ENCODE measurements around the gene ACTN4. TPM values are rescaled to one million over a fixed set of nuclear protein-coding genes. Genes with fewer than 3 reads are reported as not detected.

ACTN4 gene
- total RNA-seq, 1 donor from 2014 or later: 42.3 TPM

DNA sequence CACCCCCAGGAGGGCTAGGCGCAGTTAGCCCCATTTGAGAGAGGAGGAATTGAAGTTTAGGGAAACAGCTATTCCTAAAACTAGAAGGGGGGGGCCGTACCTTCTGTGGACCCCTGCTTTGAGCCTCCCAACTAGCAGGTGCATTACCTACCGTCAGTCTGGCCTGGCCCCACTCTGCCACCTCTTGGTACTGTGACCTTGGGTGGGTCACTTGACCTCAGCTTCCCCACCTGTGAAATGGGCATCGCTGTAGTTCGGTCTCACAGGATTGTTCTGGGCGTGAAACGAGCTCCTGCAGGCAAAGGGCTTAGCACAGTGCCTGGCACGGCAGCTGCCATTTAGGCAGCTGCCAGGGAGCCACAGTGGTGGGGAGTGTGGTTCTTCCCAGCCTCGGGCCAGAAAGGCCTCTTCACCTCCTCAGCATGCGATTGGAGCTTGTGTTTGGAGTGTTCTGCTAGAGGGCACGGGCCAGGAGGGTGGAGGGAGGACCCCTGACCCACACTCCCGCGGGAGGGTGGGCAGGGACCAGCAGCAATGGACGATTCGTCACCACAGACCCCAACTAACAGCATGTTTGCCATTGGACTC, 64.8 kb downstream of the ACTN4 start:
- peak overlapping the region; percentile 57 to 91 (median 65) for H3K9ac ChIP-seq (ENCODE audit: low read depth in 1 of 3, low read length in 3 of 3)

DNA sequence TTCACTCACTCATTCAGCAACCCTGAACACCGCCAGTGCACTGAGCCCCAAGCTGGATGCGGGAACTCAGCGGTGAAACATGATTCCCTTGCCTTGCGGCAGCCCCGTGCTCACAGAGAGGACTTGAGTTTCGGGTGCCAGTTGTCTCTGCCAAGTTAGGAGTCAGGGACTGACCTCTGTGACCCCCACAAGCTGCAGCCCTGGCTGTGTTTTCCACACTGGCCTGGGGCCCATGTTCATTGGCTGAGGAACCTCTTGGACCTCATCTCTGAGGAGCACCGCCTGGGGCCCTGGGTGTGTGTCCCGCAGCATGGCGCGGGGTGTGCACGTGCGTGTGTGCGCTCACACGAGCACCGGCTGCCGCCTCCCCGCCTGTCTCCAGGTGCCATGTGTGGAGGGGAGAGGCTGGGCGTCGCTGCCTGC, 65.8 kb downstream of the ACTN4 start:
- Histone ChIP-seq H3K9ac (ENCODE audit: low read depth in 1 of 3, low read length in 3 of 3) (peak overlapping the region; percentile 57 to 91 (median 65)), H3K4me1 (ENCODE audit: control insufficient read depth in 3 of 3, insufficient read depth in 3 of 3, low read length in 3 of 3) (peaks cover 72 to 78% (median 76%) of the 10 kb centered on the region in 3 donors), H3K9me3 (ENCODE audit: control insufficient read depth in 3 of 3, low read length in 3 of 3) (no peaks in the 10 kb centered on the region), H3K36me3 (ENCODE audit: control insufficient read depth in 3 of 3, insufficient read depth in 3 of 3, low read length in 3 of 3) (peaks cover 55 to 73% (median 62%) of the 10 kb centered on the region in 3 donors), H3K4me3 (ENCODE audit: low read length in 3 of 3) (peak overlapping the region in 2 of 3 donors; percentile 7 to 54), H3K27ac (ENCODE audit: low read depth, low read length) (peak overlapping the region; percentile 85), H3K27me3 (ENCODE audit: control insufficient read depth in 3 of 3, insufficient read depth in 3 of 3, low read length in 3 of 3) (no peaks in the 10 kb centered on the region)

More for the DNA sequence above, 64.8 kb downstream of the ACTN4 start:
- H3K27me3 ChIP-seq (ENCODE audit: control insufficient read depth in 3 of 3, insufficient read depth in 3 of 3, low read length in 3 of 3): no peaks in the 10 kb centered on the region
- H3K27ac ChIP-seq (ENCODE audit: low read depth, low read length): peak overlapping the region; percentile 85
- no peaks in the 10 kb centered on the region for H3K9me3 ChIP-seq (ENCODE audit: control insufficient read depth in 3 of 3, low read length in 3 of 3)
- H3K4me3 ChIP-seq (ENCODE audit: low read length in 3 of 3): peak overlapping the region in 1 of 3 donors; percentile 13
- H3K36me3 ChIP-seq (ENCODE audit: control insufficient read depth in 3 of 3, insufficient read depth in 3 of 3, low read length in 3 of 3): peaks cover 55 to 74% (median 63%) of the 10 kb centered on the region in 3 donors
- peaks cover 80 to 84% (median 81%) of the 10 kb centered on the region in 3 donors for H3K4me1 ChIP-seq (ENCODE audit: control insufficient read depth in 3 of 3, insufficient read depth in 3 of 3, low read length in 3 of 3)

DNA sequence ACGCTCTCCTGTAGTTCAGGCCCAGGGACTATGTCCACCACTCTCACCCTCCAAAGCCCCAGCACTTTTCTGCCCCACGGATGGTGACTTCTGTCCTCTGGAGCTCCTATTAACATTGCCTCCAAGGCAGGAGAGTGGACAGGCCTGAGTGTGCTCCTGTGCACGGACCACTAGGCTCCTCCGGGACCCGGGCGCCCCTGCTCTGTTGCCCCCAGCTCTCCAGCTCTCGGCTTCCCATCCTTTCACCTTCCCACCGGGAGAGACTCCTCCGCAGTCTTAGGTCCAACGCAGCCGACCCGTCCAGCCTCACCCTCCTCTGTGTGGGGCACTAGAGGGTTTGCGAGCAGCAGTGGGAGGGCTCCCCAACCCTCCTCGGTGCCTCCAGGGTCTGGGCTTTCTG, 66.4 kb downstream of the ACTN4 start:
- Histone ChIP-seq H3K9ac (ENCODE audit: low read depth in 1 of 3, low read length in 3 of 3) (peak overlapping the region; percentile 59 to 91 (median 75)), H3K27ac (ENCODE audit: low read depth, low read length) (peak overlapping the region; percentile 85), H3K9me3 (ENCODE audit: control insufficient read depth in 3 of 3, low read length in 3 of 3) (no peaks in the 10 kb centered on the region), H3K4me1 (ENCODE audit: control insufficient read depth in 3 of 3, insufficient read depth in 3 of 3, low read length in 3 of 3) (peaks cover 70 to 78% (median 75%) of the 10 kb centered on the region in 3 donors), H3K27me3 (ENCODE audit: control insufficient read depth in 3 of 3, insufficient read depth in 3 of 3, low read length in 3 of 3) (no peaks in the 10 kb centered on the region), H3K4me3 (ENCODE audit: low read length in 3 of 3) (peak overlapping the region in 1 of 3 donors; percentile 6), H3K36me3 (ENCODE audit: control insufficient read depth in 3 of 3, insufficient read depth in 3 of 3, low read length in 3 of 3) (peaks cover 52 to 72% (median 59%) of the 10 kb centered on the region in 3 donors)

DNA sequence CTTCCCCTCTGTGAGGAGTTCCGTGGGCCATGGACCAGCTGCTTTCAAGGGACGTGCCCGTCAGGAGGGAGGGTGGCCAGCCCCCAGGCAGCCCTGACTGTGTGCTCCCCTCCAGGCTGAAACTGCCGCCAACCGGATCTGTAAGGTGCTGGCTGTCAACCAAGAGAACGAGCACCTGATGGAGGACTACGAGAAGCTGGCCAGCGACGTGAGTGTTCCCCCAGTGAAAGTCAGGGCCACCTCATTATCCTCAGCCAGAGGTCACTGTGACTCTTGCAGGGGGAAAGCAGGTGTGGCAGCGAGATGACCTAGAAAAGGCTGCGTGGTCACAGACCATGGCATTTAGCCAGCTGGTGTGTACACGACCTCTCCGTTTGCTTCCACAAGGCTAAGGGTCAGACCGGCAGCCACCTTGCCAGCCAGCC, 66.9 kb downstream of the ACTN4 start:
- peaks cover 70 to 78% (median 75%) of the 10 kb centered on the region in 3 donors for H3K4me1 ChIP-seq (ENCODE audit: control insufficient read depth in 3 of 3, insufficient read depth in 3 of 3, low read length in 3 of 3)
- H3K36me3 ChIP-seq (ENCODE audit: control insufficient read depth in 3 of 3, insufficient read depth in 3 of 3, low read length in 3 of 3): peaks cover 47 to 69% (median 57%) of the 10 kb centered on the region in 3 donors
- peak overlapping the region; percentile 85 for H3K27ac ChIP-seq (ENCODE audit: low read depth, low read length)
- H3K4me3 ChIP-seq (ENCODE audit: low read length in 3 of 3): peak overlapping the region in 1 of 3 donors; percentile 6
- no peaks in the 10 kb centered on the region for H3K9me3 ChIP-seq (ENCODE audit: control insufficient read depth in 3 of 3, low read length in 3 of 3)
- no peaks in the 10 kb centered on the region for H3K27me3 ChIP-seq (ENCODE audit: control insufficient read depth in 3 of 3, insufficient read depth in 3 of 3, low read length in 3 of 3)
- H3K9ac ChIP-seq (ENCODE audit: low read depth in 1 of 3, low read length in 3 of 3): peak overlapping the region; percentile 59 to 91 (median 75)

DNA sequence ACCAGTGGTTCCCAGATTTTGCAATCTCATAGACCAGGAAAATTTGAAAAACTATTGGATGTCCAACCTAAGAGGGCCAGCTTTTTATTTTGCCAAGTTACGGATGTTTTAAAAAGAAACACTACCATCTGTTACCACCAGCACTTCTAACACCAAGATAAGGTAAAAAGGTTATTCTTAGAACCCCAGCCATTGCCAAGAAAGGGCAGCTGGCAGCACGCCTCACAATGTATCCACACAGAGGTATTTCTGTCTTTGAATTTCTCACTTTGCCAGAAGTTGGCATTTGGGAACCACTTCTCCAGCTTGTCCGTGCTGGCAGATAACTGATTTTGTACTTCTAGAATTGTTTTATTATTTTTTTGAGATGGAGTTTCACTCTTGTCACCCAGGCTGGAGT, 68.1 kb downstream of the ACTN4 start:
- peaks cover 69 to 78% (median 75%) of the 10 kb centered on the region in 3 donors for H3K4me1 ChIP-seq (ENCODE audit: control insufficient read depth in 3 of 3, insufficient read depth in 3 of 3, low read length in 3 of 3)
- no peaks in the 10 kb centered on the region for H3K27me3 ChIP-seq (ENCODE audit: control insufficient read depth in 3 of 3, insufficient read depth in 3 of 3, low read length in 3 of 3)
- no peak overlapping the region for H3K9ac ChIP-seq (ENCODE audit: low read depth in 1 of 3, low read length in 3 of 3)
- H3K36me3 ChIP-seq (ENCODE audit: control insufficient read depth in 3 of 3, insufficient read depth in 3 of 3, low read length in 3 of 3): peaks cover 39 to 67% (median 53%) of the 10 kb centered on the region in 3 donors
- H3K9me3 ChIP-seq (ENCODE audit: control insufficient read depth in 3 of 3, low read length in 3 of 3): no peaks in the 10 kb centered on the region
- H3K27ac ChIP-seq (ENCODE audit: low read depth, low read length): peak overlapping the region; percentile 85
- H3K4me3 ChIP-seq (ENCODE audit: low read length in 3 of 3): no peak overlapping the region

DNA sequence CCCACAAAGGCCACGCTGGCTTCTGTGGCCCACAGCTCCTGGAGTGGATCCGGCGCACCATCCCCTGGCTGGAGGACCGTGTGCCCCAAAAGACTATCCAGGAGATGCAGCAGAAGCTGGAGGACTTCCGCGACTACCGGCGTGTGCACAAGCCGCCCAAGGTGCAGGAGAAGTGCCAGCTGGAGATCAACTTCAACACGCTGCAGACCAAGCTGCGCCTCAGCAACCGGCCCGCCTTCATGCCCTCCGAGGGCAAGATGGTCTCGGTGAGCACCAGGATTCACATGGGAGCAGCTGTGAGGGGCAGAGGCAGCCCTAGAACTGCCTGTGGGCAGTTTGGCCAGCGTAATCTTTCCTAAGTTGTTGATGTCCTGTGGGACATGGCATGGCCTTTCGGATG, 69.6 kb downstream of the ACTN4 start:
- H3K4me1 ChIP-seq (ENCODE audit: control insufficient read depth in 3 of 3, insufficient read depth in 3 of 3, low read length in 3 of 3): peaks cover 67 to 77% (median 75%) of the 10 kb centered on the region in 3 donors
- H3K9me3 ChIP-seq (ENCODE audit: control insufficient read depth in 3 of 3, low read length in 3 of 3): no peaks in the 10 kb centered on the region
- no peak overlapping the region for H3K4me3 ChIP-seq (ENCODE audit: low read length in 3 of 3)
- H3K27me3 ChIP-seq (ENCODE audit: control insufficient read depth in 3 of 3, insufficient read depth in 3 of 3, low read length in 3 of 3): no peaks in the 10 kb centered on the region
- no peak overlapping the region for H3K27ac ChIP-seq (ENCODE audit: low read depth, low read length)
- no peak overlapping the region for H3K9ac ChIP-seq (ENCODE audit: low read depth in 1 of 3, low read length in 3 of 3)
- H3K36me3 ChIP-seq (ENCODE audit: control insufficient read depth in 3 of 3, insufficient read depth in 3 of 3, low read length in 3 of 3): peaks cover 43 to 68% (median 56%) of the 10 kb centered on the region in 3 donors

DNA sequence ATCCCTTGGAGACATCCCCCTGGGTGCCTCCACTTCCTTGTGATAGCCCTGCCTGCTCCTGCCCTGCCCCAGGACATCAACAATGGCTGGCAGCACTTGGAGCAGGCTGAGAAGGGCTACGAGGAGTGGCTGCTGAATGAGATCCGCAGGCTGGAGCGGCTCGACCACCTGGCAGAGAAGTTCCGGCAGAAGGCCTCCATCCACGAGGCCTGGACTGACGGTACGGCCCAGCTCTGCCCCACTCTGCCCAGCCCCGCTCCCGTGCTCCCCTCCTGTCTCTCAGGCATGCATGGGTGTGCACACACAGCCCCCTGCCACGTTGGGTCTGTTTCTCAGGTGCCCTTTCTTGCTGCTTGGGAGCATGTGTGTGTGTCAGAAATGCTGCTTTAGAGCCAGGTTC, 70.4 kb downstream of the ACTN4 start:
- H3K9me3 ChIP-seq (ENCODE audit: control insufficient read depth in 3 of 3, low read length in 3 of 3): no peaks in the 10 kb centered on the region
- H3K4me1 ChIP-seq (ENCODE audit: control insufficient read depth in 3 of 3, insufficient read depth in 3 of 3, low read length in 3 of 3): peaks cover 59 to 76% (median 67%) of the 10 kb centered on the region in 3 donors
- H3K9ac ChIP-seq (ENCODE audit: low read depth in 1 of 3, low read length in 3 of 3): no peak overlapping the region
- H3K27me3 ChIP-seq (ENCODE audit: control insufficient read depth in 3 of 3, insufficient read depth in 3 of 3, low read length in 3 of 3): no peaks in the 10 kb centered on the region
- no peak overlapping the region for H3K27ac ChIP-seq (ENCODE audit: low read depth, low read length)
- H3K36me3 ChIP-seq (ENCODE audit: control insufficient read depth in 3 of 3, insufficient read depth in 3 of 3, low read length in 3 of 3): peaks cover 50 to 70% (median 62%) of the 10 kb centered on the region in 3 donors
- no peak overlapping the region for H3K4me3 ChIP-seq (ENCODE audit: low read length in 3 of 3)

DNA sequence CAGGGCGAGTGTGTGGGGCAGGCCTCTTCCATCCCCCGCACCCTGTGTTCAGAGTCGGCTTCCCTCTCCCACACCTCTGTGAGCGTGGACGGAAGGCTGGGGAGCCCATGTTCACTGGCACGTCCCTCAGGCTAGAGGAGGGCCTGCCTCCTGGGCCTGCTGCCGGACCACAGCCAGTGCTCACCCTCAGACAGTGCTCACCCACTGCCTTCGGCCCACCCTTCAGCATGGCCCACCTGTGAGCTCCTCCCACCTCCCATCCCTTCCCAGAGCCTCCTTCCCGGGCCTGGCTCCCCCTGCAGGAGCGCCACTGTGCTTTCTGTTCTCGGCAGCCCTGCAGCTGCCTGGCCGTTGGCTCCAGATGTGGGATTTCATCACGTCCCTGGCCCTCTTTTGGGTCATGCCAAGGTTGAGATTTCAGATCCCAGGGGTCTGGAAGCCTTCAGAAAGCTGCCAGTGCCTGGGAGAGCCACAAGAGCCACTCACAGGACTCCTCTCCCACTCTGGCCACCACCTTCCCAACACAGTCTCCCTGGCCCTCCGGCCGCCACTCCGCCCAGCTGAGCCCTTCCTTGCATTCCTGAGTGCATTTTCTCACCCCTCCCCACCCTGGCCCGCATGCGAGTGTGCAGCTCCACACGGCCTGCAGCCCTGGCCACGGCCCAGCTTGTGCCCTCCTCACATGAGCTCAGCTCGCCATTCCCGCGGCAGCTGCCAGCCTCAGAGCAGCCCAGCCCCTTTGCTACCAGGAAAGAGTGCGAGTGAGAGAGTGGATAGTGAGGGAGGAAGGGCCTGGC, 71.5 kb downstream of the ACTN4 start:
- Histone ChIP-seq H3K9me3 (ENCODE audit: control insufficient read depth in 3 of 3, low read length in 3 of 3) (no peaks in the 10 kb centered on the region), H3K4me3 (ENCODE audit: low read length in 3 of 3) (no peak overlapping the region), H3K27me3 (ENCODE audit: control insufficient read depth in 3 of 3, insufficient read depth in 3 of 3, low read length in 3 of 3) (no peaks in the 10 kb centered on the region), H3K9ac (ENCODE audit: low read depth in 1 of 3, low read length in 3 of 3) (peak overlapping the region in 2 of 3 donors; percentile 43 to 54), H3K36me3 (ENCODE audit: control insufficient read depth in 3 of 3, insufficient read depth in 3 of 3, low read length in 3 of 3) (peaks cover 61 to 77% (median 73%) of the 10 kb centered on the region in 3 donors), H3K27ac (ENCODE audit: low read depth, low read length) (peak overlapping the region; percentile 60), H3K4me1 (ENCODE audit: control insufficient read depth in 3 of 3, insufficient read depth in 3 of 3, low read length in 3 of 3) (peaks cover 48 to 71% (median 61%) of the 10 kb centered on the region in 3 donors)

DNA sequence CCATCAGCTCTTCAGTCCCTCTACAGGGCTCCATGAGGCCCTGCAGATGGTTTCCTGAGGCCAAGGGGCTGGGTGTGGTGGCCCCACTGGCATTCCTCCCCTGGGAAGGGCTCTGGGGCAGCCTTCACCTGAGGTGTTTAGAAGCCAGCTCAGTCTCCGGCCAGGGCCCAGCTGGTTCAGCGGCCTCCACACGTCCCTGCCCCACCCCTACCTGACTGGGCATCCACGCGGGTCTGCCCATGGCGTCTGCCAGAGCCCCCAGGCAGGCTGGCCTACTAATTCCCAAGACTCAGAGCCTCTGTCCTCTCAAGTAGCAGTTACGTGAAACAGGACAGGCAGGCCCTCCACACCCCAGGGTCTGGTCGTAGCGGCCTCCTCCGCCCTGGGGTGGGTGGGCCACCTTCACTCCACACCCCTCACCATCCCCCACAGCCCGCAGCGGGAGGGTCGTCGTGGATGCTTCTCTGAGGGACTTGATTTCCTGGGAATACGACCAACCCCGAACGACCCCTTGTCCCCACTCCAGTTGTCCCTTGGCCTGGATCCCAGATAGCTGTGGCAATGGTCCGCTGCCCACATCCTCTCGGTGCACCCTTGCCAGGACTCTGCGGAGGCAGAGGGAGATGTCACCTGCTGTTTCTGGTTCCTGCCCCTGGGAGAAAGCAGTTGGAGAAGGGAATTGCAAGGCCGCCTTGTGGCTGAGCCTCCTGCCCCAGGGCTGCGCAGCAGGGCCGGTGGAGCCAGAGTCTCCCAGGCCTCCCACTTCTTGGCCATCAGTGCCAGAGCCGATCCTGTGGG, 72.5 kb downstream of the ACTN4 start:
- H3K9me3 ChIP-seq (ENCODE audit: control insufficient read depth in 3 of 3, low read length in 3 of 3): no peaks in the 10 kb centered on the region
- H3K27me3 ChIP-seq (ENCODE audit: control insufficient read depth in 3 of 3, insufficient read depth in 3 of 3, low read length in 3 of 3): no peaks in the 10 kb centered on the region
- peaks cover 38 to 60% (median 51%) of the 10 kb centered on the region in 3 donors for H3K4me1 ChIP-seq (ENCODE audit: control insufficient read depth in 3 of 3, insufficient read depth in 3 of 3, low read length in 3 of 3)
- H3K36me3 ChIP-seq (ENCODE audit: control insufficient read depth in 3 of 3, insufficient read depth in 3 of 3, low read length in 3 of 3): peaks cover 61 to 79% (median 71%) of the 10 kb centered on the region in 3 donors
- H3K27ac ChIP-seq (ENCODE audit: low read depth, low read length): peak overlapping the region; percentile 60
- H3K9ac ChIP-seq (ENCODE audit: low read depth in 1 of 3, low read length in 3 of 3): peak overlapping the region in 2 of 3 donors; percentile 43 to 54
- H3K4me3 ChIP-seq (ENCODE audit: low read length in 3 of 3): no peak overlapping the region

Data from skeletal muscle tissue (tissue), 4 donors.